SU-DHL-6 (cell line): ENCODE results near the gene MTMR12.
A peak's percentile ranks its signal among the peaks of the same experiment; 100 is the strongest.

Experiments
- H2AFZ ChIP-seq: fragments of 200-600 bp; sonication (generic); 2 replicates; pipeline ENCODE4 v1.6.1; 2014; ENCODE audit warnings: low read depth, mild to moderate bottlenecking, moderate library complexity, mixed read lengths, antibody characterized with exemption, low read length; ENCODE audit not compliant: severe bottlenecking
- H3F3A ChIP-seq: fragments of 200-600 bp; shearing (Covaris generic); 2 replicates; pipeline ENCODE4 v1.6.0; 2016; ENCODE audit warnings: antibody characterized with exemption, mild to moderate bottlenecking; ENCODE audit not compliant: insufficient read depth
- H3K27ac ChIP-seq: fragments of 200-600 bp; sonication (generic); 2 replicates; pipeline ENCODE4 v1.5.1; 2016; ENCODE audit warnings: low read depth, mild to moderate bottlenecking, low read length, moderate library complexity, mixed read lengths
- H3K27me3 ChIP-seq: fragments of 200-600 bp; sonication (generic), shearing (Covaris generic); 2 replicates; pipeline ENCODE4 v1.6.0; 2014; ENCODE audit warnings: mild to moderate bottlenecking, low read length
- H3K36me3 ChIP-seq: fragments of 200-600 bp; sonication (generic); 2 replicates; pipeline ENCODE4 v1.6.1; 2014; ENCODE audit warnings: mild to moderate bottlenecking, low read length, mixed read lengths
- H3K4me2 ChIP-seq: fragments of 300-600, 200-600 bp; shearing (Covaris generic), sonication (generic); 2 replicates; pipeline ENCODE4 v1.6.0; 2014; ENCODE audit warnings: low read length, low read depth, mild to moderate bottlenecking; ENCODE audit not compliant: poor library complexity, severe bottlenecking
- H3K4me3 ChIP-seq: fragments of 200-600 bp; sonication (generic); 2 replicates; pipeline ENCODE4 v1.5.1; 2014; ENCODE audit warnings: antibody characterized with exemption, low read length, mild to moderate bottlenecking, mixed read lengths; ENCODE audit not compliant: insufficient read depth, poor library complexity, severe bottlenecking
- H3K79me2 ChIP-seq: fragments of 200-600 bp; sonication (generic); 2 replicates; pipeline ENCODE4 v1.6.1; 2014; ENCODE audit warnings: mild to moderate bottlenecking, low read length, moderate library complexity; ENCODE audit not compliant: insufficient read depth
- H3K9ac ChIP-seq: fragments of 200-600 bp; sonication (generic); 2 replicates; pipeline ENCODE4 v1.7.0; 2014; ENCODE audit warnings: mild to moderate bottlenecking, low read length
- H3K9me2 ChIP-seq: fragments of 200-600 bp; sonication (generic); replicated peaks from 2 replicates; pipeline ENCODE4 v1.6.1; 2014; ENCODE audit warnings: low read length; ENCODE audit not compliant: insufficient read depth
- H3K9me3 ChIP-seq: fragments of 200-600 bp; sonication (generic); 2 replicates; pipeline ENCODE4 v1.6.1; 2014; ENCODE audit warnings: low read length, mixed read lengths; ENCODE audit not compliant: insufficient read depth
- H4K20me1 ChIP-seq: fragments of 200-600 bp; sonication (generic); 2 replicates; pipeline ENCODE4 v1.6.1; 2014; ENCODE audit warnings: low read depth, mild to moderate bottlenecking, antibody characterized with exemption, low read length, moderate library complexity, mixed read lengths
- EZH2phosphoT487 ChIP-seq: fragments of 200-600 bp; sonication (generic), shearing (Covaris generic); conservative IDR thresholded peaks from 2 replicates; pipeline ENCODE4 v1.6.1; 2018; ENCODE audit warnings: mild to moderate bottlenecking, antibody characterized with exemption, low read length, moderate library complexity, mixed read lengths
- TF ChIP-seq, protein P1 (sequence below): fragments of 200-600 bp; sonication (generic); IDR thresholded peaks from one replicate; pipeline ENCODE4 v1.5.1; 2017; ENCODE audit warnings: antibody characterized with exemption, mild to moderate bottlenecking, low read length, moderate library complexity; ENCODE audit not compliant: insufficient read depth, poor library complexity, severe bottlenecking

The MTMR12 gene

DNA sequence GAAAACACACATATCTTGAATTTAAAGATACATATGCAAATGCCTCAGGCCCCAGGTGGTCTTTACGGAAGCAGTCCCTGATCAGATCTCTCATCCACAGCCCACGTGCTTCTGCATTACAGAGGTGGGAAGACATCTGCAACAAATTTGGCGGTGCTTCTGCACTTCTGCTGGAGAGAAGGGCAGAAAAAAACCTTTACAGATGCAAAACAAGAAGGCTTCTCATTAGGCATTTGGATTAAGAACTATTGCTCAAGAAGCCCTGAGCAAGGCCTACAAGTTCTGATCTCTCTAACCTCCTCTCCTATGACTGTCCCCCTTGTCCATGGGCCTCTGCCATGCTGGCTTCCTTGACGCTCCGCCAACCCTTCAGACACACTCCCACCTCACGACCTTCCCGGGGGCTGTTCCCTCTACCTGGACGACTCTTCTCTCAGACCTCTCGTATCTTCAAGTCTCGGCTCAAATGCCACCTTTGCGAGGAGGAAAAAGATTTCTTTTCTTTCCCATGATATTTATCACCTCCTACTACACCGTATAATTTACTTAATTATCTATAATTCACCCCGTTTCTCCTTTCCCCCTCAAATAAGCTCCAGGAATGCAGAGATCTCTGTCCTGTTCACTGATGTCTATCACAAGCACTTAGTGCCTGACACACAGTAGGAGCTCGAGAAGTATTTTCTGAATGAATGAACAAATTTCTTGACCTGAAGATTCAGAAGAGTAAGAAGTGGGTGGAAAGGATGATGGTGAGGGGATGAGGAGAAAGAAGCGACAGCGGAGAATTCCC is 1.1 kb downstream of the MTMR12 start:
- TF ChIP-seq EZH2phosphoT487, result no peak
- TF ChIP-seq, protein P1, sequence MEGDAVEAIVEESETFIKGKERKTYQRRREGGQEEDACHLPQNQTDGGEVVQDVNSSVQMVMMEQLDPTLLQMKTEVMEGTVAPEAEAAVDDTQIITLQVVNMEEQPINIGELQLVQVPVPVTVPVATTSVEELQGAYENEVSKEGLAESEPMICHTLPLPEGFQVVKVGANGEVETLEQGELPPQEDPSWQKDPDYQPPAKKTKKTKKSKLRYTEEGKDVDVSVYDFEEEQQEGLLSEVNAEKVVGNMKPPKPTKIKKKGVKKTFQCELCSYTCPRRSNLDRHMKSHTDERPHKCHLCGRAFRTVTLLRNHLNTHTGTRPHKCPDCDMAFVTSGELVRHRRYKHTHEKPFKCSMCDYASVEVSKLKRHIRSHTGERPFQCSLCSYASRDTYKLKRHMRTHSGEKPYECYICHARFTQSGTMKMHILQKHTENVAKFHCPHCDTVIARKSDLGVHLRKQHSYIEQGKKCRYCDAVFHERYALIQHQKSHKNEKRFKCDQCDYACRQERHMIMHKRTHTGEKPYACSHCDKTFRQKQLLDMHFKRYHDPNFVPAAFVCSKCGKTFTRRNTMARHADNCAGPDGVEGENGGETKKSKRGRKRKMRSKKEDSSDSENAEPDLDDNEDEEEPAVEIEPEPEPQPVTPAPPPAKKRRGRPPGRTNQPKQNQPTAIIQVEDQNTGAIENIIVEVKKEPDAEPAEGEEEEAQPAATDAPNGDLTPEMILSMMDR, result no peak
- peaks cover 53% of the 10 kb centered on the region for H3K79me2 ChIP-seq
- no peaks in the 10 kb centered on the region for H3K9me2 ChIP-seq
- no peaks in the 10 kb centered on the region for H4K20me1 ChIP-seq
- H2AFZ ChIP-seq, result peak overlapping the region; percentile 74
- no peaks in the 10 kb centered on the region for H3K27me3 ChIP-seq
- H3K9me3 ChIP-seq, result no peaks in the 10 kb centered on the region
- peak overlapping the region; percentile 89 for H3K9ac ChIP-seq
- no peaks in the 10 kb centered on the region for H3K36me3 ChIP-seq
- peak overlapping the region; percentile 67 for H3K27ac ChIP-seq
- H3K4me3 ChIP-seq, result peak overlapping the region; percentile 69
- H3F3A ChIP-seq, result peaks cover 16% of the 10 kb centered on the region
- H3K4me2 ChIP-seq, result peak overlapping the region; percentile 99

DNA sequence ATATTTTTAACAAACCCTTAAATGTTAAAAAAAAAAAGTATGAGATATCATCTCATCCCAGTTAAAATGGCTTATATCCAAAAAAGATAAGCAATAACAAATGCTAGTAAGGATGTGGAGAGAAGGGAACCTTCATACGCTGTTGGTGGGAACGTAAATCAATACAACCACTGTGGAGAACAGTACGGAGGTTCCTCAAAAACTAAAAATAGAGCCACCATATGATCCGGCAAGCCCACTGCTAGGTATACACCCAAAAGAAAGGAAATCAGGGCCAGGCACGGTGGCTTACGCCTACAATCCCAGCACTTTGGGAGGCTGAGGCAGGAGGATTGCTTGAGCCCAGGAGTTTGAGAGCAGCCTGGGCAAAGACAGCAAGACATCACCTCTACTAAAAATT is 3.0 kb downstream of the MTMR12 start:
- Histone ChIP-seq H3K9me3 (no peaks in the 10 kb centered on the region), H3K27me3 (no peaks in the 10 kb centered on the region), H3K4me3 (no peak overlapping the region), H4K20me1 (no peaks in the 10 kb centered on the region), H3K79me2 (peaks cover 71% of the 10 kb centered on the region), H3K4me2 (no peak overlapping the region), H3K9ac (no peak overlapping the region), H2AFZ (no peak overlapping the region), H3K27ac (no peak overlapping the region), H3K36me3 (no peaks in the 10 kb centered on the region), H3F3A (peaks cover 16% of the 10 kb centered on the region), H3K9me2 (no peaks in the 10 kb centered on the region)
- TF ChIP-seq, protein P1, result no peak
- TF ChIP-seq EZH2phosphoT487, result no peak

DNA sequence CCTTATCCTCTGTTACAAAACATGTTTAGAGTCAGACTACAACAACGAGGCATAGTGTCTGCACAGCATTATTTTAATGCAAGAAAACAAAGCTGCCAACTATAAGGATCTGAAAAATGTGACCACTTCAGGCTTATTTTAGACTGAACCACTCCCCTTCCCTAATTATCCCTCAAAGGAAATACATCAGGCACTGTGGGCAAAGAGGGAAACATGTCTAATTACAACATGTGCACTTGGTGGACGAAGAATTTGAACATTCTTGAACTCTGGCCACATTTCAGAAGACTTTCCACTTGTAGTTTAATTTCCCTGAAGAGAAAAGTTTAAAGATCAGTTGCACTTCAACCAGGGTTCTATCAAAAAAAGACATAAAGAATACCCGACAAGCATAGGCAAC is 3.8 kb downstream of the MTMR12 start:
- TF ChIP-seq EZH2phosphoT487, result no peak
- TF ChIP-seq, protein P1, result no peak
- H2AFZ ChIP-seq, result no peak overlapping the region
- peaks cover 16% of the 10 kb centered on the region for H3F3A ChIP-seq
- no peak overlapping the region for H3K4me3 ChIP-seq
- H3K27me3 ChIP-seq, result no peaks in the 10 kb centered on the region
- no peak overlapping the region for H3K9ac ChIP-seq
- H4K20me1 ChIP-seq, result no peaks in the 10 kb centered on the region
- H3K79me2 ChIP-seq, result peaks cover 80% of the 10 kb centered on the region
- no peaks in the 10 kb centered on the region for H3K9me2 ChIP-seq
- H3K27ac ChIP-seq, result no peak overlapping the region
- H3K9me3 ChIP-seq, result no peaks in the 10 kb centered on the region
- no peaks in the 10 kb centered on the region for H3K36me3 ChIP-seq
- no peak overlapping the region for H3K4me2 ChIP-seq
